GM21723 (cell line): ENCODE data around the gene GUCY1B1.

Experiments
- ATAC-seq: cut with Tn5 transposase; IDR thresholded peaks from one replicate; pipeline ENCODE4 v1.9.1; 2021; ENCODE audit warnings: mild to moderate bottlenecking, moderate library complexity; ENCODE audit not compliant: unreplicated experiment

The GUCY1B1 gene

GRCh38 chr4:155855897-155856296, 97.1 kb downstream of the GUCY1B1 start:
- no peak for ATAC-seq
